CD4-positive, alpha-beta T cell treated with Interleukin-17A for 4 hours (primary cell): ENCODE results near the gene NSD1.

Experiments used
- DNase-seq: peaks from one replicate; pipeline ENCODE4 v3.0.0-alpha.2; 2020; ENCODE audit warnings: mixed read lengths

Gene NSD1

DNA sequence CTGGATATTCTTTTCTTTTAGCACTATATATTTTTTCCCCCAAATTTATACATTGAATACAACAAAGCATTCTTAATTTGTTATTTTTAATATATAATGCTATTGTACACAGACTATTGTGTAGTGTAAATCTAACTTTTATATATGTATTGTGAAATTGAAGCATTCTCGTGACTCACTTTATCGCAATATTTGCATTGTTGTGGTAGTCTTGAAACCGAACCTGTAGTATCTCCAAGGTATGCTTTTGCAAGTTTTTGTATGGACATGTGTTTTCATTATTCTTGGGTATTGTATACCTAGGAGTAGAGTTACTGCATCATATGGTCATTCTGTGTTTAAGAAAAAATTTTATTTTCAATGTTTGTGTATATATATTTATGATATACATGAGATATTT lies 49.6 kb downstream of the NSD1 start:
- DNase-seq, result no peak

DNA sequence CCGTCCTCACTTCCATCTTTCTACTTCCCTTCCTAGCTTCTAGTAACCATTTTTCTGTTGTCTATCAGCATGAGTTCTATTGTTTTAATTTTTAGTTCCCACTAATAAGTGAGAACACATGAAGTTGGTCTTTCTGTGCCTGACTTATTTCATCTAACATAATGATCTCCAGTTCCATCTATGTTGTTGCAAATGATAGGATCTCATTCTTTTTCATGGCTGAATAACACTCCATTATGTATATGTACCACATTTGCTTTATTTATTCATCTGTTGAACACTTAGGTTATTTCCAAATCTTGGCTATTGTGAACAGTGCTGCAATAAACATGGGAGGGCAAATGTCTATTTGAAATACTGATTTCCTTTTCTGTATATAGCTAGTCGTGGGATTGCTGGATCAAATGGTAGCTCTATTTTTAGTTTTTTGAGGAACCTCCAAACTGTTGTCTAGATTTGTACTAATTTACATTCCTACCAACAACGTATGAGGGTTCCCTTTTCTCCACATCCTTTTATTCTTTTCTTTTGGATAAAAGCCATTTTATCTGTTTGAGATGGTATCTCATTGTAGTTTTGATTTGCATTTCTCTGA lies 50.3 kb downstream of the NSD1 start:
- DNase-seq, result no peak

DNA sequence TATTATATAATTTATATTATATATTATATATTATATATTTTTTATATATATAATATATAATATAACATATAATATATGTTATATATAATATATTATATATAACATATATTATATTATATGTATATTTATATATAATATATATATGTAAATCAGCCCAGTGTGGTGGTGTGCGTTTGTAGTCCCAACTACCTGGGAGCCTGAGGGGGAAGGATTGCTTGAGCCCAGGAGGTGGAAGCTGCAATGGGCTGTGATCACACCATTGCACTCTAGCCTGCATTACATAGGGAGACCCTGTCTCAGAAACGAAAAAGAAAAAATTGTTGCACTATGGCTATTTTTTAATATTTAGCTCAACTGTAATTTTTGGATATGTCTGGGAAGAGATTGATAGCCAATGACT lies 52.4 kb downstream of the NSD1 start:
- DNase-seq, result no peak

DNA sequence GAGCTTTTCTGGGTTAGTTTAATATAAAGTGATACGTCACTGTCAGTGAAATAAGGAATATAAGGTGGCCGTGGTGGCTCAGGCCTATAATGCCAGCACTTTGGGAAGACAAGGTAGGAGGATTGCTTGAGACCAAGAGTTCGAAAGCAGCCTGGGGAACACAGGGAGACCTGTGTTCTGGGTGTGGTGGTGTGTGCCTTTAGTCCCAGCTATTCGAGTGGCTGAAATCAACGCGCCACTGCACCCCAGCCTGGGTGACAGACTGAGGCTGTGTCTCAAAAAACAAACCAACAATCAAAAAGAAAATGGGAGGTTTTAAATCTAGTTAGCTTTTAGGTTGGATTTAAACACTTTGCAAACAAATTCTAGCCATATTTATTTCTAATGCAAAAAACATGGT lies 53.1 kb downstream of the NSD1 start:
- no peak for DNase-seq

DNA sequence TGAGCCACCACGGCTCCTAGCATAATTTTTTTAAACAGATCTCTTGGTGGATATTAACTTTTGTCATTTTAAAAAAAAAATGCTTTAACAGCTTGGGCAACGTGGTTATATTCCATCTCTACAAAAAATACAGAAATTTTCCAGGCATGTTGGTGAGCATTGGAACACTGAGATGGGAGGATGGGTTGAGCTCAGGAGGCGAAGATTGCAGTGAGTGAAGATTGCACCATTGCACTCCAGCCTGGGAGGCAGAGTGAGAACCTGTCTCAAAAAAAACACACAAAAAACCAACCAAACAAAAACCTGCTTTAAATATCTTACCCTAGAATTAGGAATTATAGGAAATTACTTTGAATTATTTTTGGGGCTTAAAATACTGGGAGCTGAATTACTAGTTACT lies 55.2 kb downstream of the NSD1 start:
- no peak for DNase-seq

DNA sequence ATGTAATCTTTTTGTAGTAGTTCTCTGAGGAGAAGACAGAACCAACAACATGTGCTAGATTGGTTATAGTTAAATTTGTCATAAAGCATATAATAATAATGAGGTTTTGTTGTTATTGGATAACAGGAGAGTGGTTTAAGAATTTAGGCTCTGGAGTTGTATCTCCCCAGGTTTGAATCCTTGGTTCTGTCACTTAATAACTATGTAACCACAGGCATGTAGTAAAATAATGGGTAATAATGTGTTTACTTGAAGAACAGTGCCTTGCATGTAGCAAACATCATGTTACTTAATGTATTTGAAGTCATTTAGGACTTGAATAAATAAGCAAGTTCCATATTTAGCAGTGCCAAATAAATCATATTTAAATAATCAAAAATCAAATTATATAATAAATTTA lies 55.8 kb downstream of the NSD1 start:
- no peak for DNase-seq

DNA sequence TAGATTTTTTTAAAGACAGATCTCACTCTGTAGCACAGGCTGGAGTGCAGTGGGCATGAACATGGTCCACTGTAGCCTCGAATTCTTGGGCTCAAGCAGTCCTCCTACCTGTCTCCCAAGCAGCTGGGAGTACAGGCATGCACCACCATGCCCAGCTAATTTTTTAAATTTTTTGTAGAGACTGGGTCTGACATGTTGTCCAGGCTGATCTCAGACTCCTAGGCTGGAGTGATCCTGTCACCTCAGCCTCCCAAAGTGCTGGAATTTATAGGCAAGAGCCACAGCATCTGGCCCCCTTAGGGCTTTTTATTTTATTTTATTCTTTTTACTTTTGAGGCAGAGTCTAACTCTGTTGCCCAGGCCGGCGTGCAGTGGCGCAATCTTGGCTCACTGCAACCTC lies 56.4 kb downstream of the NSD1 start:
- no peak for DNase-seq

DNA sequence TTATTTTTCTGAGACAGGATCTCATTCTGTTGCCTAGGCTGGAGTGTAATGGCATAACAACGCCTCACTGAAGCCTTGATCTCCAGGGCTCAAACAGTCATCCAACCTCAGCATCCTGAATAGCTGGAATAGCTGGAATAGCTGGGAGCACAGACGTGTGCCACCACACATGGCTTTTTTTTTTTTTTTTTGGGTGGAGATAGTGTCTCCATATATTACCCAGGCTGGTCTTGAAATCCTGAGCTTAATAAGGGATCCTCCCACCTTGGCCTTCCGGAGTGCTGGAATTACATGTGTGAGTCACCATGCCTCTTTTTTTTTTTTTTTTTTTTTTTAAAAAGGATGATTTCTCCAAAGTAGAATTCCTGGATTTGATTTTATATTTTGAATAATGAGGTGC lies 60.7 kb downstream of the NSD1 start:
- no peak for DNase-seq

DNA sequence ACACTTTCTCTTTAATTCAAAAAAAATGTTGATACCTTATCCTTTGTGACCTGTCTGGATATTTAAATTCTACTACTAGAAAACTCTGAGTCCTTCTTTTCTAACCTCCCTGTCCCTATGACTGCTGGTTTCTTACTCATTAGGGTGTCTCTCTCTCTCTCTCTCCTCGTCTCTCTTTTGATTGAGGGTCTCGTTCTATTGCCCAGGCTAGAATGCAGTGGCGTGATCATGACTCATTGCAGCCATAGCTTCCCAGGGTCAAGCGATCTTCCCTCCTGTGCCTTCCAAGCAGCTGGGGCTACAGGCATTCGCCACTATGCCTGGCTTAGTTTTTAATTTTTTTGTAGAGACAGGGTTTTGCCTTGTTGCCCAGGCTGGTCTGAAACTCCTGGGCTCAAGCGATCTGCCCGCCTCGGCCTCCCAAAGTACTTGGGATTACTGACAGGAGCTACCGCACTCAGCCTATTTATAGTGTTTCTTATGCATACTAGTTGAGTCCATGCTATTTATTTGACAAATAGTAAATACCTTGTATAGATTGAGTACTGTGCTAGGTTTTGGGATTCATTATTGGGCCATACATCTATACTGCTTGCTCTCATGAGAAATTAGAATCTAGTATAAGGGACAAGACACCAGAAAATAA lies 61.9 kb downstream of the NSD1 start:
- DNase-seq, result no peak

DNA sequence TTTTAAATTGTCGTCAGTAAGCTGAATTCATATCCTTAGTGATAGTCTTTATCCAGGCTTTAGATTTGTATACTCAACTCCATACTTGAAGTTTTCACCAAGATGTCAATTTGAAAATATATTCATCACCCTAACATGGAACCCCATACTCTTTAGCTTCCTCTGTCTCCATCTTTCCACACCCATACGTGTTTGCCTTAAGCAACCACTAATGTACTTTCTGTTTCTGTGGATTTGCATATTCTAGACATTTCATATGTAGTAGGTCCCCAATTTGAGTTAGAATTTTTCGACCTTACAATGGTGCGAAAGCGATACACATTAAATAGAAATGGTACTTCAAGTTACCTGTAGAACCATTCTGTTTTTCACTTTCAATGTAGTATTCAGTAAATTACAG lies 65.2 kb downstream of the NSD1 start:
- no peak for DNase-seq

DNA sequence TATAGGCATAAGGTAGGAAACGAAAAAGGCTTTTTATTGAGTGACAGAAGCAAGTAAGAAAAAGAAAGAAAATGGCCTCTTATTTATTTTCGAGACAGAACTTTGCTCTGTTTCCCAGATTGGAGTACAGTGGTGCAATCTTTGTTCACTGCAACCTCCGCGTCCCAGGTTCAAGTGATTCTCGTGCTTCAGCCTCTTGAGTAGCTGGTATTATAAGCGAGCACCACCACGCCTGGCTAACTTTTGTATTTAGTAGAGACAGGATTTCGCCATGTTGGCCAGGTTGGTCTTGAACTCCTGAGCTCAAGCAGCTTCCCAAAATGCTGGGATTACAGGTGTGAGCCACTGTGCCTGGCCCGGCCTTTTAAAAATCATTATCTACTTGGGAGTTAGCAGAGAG lies 70.7 kb downstream of the NSD1 start:
- no peak for DNase-seq

DNA sequence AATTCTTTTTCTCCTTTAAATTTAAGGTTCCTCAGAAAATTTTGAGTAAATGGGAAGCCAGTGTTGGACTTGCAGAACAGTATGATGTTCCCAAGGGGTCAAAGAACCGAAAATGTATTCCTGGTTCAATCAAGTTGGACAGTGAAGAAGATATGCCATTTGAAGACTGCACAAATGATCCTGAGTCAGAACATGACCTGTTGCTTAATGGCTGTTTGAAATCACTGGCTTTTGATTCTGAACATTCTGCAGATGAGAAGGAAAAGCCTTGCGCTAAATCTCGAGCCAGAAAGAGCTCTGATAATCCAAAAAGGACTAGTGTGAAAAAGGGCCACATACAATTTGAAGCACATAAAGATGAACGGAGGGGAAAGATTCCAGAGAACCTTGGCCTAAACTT lies 76.0 kb downstream of the NSD1 start:
- DNase-seq, result no peak

DNA sequence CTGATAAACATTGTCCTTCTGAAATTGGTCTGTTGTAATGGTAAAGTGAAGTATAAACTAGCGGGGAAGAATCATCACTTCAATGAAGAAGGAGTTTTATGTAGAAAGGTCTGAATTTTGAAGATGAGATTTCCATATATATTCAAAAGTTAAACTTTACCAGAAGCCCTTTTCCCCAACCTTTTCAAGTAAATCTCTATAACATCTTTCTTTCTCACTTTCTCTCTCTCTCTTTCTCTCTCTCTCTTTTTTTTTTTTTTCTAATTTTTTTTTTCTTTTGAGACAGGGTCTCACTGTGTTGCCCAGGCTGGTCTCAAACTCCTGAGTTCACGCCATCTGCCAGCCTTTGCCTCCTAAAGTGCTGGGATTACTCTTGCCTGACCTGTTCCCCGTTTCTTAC lies 78.7 kb downstream of the NSD1 start:
- no peak for DNase-seq

DNA sequence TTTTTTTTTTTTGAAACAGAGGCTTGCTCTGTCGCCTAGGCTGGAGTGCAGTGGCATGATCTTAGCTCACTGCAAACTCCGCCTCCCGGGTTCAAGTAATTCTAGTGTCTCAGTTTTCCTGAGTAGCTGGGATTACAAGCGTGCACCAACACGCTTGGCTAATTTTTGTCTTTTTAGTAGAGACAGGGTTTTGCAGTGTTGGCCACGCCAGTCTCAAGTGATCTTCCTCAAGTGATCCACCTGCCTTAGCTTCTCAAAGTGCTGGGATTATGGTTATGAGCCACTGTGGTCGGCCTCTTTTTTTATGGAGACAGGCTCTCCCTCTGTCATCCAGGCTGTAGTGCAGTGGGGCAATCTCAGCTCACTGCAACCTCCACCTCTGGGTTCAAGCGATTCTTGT lies 87.0 kb downstream of the NSD1 start:
- DNase-seq, result no peak

DNA sequence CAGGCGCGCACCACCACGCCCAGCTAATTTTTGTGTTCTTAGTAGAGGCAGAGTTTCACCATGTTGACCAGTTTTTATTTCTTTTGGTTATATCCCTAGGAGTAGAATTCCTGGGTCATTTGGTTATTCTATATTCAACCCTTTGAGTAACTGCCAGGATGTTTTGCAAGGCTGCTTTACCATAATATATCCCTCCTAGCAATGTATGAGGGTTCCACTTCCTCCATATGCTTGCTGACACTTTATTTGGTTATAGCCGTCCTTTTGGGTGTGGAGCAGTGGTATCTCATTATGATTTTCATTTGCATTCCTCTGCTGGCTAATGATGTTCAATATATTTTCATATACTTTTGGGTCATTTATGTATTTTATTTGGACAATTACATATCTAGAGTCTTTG lies 88.7 kb downstream of the NSD1 start:
- no peak for DNase-seq

DNA sequence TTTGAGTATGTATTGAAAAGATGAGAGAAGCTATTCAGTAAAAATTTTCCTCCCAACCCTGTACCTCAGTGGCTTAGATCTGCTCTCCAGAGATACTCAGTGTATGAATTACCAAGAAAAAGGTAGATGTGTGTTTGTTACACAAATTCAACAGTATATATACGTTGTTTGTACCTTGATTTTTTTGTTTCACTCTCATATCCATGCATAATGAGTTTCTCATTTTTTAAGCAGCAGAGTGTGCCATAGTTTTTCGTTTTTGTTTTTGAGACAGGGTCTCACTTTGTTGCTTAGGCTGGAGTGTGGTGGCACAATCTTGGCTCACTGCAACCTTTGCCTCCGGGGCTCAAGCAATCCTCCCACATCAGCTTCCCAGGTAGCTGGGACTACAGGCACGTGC lies 92.2 kb downstream of the NSD1 start:
- DNase-seq, result no peak

DNA sequence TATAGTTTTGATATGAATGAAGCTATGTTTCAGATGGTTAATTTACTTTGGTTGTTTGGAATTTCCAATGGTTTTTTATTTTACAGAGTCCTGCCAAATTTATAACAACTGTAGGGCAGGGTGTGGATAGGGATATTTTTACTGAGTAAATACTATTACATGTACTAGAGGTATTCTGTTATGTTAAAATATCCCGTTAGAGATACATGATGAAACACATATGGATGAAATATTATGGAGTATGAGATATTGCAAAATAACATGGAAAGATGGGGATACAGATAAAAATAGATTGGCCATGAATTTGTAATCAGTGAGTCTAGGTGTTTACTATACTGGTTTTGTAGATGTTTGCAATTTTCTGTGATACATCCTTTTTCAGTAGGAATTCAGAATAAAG lies 93.3 kb downstream of the NSD1 start:
- no peak for DNase-seq

DNA sequence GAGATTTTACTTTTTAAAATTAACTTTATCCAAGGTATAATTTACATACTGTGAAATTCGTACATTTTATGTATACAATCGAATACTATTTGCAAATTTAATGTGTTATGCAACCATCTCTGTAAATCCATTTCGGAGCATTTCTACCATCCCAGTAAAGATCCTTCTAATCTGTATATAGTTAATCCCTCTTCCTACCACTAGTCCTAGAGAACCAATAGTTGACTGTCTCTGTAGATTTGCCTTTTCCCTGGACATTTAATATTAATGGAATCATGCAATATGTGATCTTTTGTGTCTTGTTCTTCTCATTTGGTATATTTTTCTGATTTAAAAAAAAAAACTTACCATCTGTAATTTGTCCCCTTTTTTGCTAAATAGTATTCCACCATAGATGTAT lies 95.2 kb downstream of the NSD1 start:
- no peak for DNase-seq

DNA sequence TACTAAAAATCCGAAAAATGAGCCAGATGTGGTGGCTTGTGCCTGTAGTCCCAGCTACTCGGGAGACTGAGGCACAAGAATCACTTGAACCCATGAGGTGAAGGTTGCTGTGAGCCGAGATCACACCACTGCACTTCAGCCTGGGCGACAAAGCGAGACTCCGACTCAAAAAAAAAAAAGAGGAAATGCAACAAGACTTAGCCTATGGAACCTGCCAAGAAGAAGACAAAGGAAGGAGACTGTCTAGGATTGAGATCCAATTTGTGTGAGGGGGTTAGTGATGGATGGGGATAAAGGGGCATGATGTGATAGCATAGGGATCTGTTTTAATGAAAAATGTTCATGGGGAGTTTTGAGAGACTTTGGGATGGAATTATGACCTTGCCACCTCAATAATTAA lies 97.1 kb downstream of the NSD1 start:
- no peak for DNase-seq

DNA sequence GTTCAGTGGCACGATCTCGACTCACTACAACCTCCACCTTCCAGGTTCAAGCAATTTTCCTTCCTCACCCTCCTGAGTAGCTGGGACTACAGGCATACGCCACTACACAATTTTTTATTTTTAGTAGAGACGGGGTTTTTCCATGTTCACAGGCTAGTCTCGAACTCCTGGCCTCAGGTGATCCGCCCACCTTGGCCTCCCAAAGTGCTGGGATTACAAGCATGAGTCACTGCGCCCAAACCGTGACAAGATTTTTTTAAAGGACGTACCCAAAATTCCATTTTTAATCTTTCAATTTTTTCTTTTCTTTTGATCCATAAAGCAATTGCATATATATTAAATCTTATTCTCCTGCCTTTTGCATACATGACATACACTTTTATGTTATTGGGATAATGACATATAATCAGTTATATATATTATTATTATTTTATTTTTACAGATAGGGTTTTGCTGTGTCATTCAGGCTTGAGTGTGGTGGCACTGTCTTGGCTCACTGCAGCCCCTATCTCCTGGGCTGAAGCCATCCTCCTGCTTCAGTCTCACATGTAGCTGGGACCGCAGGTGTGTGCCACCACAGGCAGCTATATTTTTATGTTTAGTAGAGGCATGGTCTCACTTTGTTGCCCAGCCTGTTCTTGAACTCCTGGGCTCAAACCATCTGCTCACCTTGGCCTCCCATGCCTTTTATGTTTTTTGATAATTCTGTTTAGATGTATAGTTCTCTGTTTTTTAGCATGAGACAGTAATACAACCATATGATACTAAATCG lies 98.1 kb downstream of the NSD1 start:
- DNase-seq, result no peak

DNA sequence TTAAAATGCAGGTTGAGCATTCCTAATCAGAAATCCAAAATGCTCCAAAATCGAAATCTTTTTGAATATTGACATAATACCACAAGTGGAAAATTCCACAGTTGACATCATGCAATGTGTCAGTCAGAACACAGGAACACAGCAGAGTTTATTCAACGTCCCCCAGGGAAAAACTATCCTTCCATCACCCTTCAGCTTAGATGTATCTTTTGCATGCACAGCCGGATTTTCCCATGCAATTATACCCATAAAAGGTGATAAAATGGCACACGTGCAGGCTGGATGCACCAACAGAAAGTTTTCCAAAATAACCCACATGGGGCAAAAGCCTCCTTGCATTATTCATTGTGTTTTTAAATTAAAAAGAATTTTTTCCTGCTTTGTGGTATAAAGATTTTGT lies 98.8 kb downstream of the NSD1 start:
- no peak for DNase-seq

DNA sequence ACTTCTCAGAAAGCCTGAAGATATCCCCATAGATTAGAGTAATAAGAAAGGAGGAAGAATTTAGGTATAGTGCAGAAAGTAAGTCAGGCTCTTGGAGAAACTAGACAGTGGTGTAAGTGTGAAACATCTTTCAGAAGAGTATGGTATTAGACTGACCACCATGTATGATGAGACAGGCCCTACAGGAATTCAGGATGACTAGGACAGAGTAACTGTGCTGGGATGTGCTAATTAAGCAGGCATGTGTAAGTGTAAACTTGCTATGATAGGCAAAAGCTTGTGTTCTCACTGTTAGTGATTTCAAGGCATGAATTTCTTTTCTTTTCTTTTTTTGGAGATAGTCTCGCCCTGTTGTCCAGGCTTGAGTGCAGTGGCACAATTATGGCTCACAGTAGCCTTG lies 99.2 kb downstream of the NSD1 start:
- no peak for DNase-seq

DNA sequence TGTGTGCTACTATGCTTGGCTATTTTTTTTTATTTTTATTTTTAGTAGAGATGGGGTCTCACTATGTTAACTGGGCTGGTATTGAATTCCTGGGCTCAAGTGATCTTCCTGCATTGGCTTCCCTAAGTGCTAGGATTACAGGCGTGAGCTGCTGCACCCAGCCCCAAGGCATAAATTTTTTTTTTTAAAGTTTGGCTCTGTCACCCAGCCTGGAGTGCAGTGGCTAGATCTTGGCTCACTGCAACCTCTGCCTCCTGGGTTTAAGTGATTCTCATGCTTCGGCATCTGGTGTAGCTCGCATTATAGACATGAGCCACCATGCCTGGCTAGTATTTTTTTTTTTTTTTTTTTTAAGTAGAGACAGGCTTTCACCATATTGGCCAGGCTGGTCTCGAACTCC lies 99.6 kb downstream of the NSD1 start:
- DNase-seq, result no peak

DNA sequence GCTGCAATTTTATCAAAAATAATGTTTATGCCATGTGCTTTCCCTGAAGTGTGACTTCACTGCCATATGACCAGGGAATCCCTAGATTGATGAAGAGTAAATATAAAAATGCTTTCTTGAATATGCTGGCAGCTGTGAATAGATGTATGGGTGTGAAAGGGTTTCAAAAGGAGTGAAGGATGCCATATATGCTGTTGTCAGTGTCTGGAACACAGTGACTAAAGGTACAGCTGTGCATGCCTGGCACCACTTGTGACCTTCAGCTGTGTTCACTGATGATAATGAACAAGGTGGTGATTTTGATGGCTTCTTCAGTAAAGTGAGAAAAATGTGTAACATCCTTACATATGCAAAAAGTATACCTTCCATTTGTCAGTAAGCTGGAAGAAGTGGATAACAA lies 100.2 kb downstream of the NSD1 start:
- DNase-seq, result no peak

DNA sequence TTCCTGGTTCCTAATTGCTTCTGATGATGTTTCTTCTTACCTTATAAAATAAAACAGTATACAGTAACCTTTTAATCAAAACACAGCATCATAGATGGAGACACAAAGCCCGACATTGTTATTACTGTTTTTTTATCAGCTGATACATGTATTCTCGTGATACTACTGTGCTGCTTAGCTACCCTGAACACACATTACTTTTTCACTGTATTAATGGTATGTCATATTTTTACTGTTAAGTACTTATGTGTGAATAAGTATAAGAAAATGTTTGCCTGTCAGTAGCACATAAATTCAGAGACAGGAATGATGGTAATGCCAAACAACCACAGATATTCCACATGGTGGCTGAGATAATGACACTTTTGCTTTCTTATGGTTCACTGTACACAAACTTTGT lies 101.3 kb downstream of the NSD1 start:
- no peak for DNase-seq
